Keratinocyte (primary cell): ENCODE results near the gene SHPK. TPM values are rescaled to one million over a fixed set of nuclear protein-coding genes. Genes with fewer than 3 reads are reported as not detected.
A peak's percentile ranks its signal among the peaks of the same experiment; 100 is the strongest.

Experiments used
- DNase-seq: peaks from one replicate; pipeline ENCODE4 v3.0.0-alpha.2; 2011; ENCODE audit warnings: low read depth, missing footprints, low spot score
- FAIRE-seq: peaks from 2 replicates; lab custom pipeline; 2011; peaks lifted over from hg19 to GRCh38; lab: Jason Lieb, UNC
- H2AFZ ChIP-seq: 2 replicates; pipeline ENCODE4 v1.6.0; 2012; ENCODE audit warnings: low read length, control low read depth, inconsistent platforms; ENCODE audit not compliant: control insufficient read depth
- H3K27ac ChIP-seq: 2 replicates; pipeline ENCODE4 v1.5.1; 2011; ENCODE audit warnings: low read length; ENCODE audit not compliant: control insufficient read depth, insufficient read depth
- H3K27me3 ChIP-seq: 3 replicates; pipeline ENCODE4 v1.6.0; 2011; ENCODE audit warnings: low read length; ENCODE audit not compliant: control insufficient read depth, insufficient read depth; ENCODE audit errors: extremely low read depth
- H3K36me3 ChIP-seq, 2 experiments: 2 replicates in 1 of 2; 3 replicates in 1 of 2; pipeline ENCODE4 v1.5.1; 2011; ENCODE audit warnings: low read length in 2 of 2, mild to moderate bottlenecking in 1 of 2; ENCODE audit not compliant: control insufficient read depth in 2 of 2, insufficient read depth in 2 of 2; ENCODE audit errors: extremely low read depth in 1 of 2
- H3K4me1 ChIP-seq: 3 replicates; pipeline ENCODE4 v1.5.1; 2011; ENCODE audit warnings: low read length; ENCODE audit not compliant: control insufficient read depth, insufficient read depth; ENCODE audit errors: extremely low read depth
- H3K4me2 ChIP-seq: 3 replicates; pipeline ENCODE4 v1.6.0; 2011; ENCODE audit warnings: low read depth, low read length; ENCODE audit not compliant: control insufficient read depth, insufficient read depth; ENCODE audit errors: extremely low read depth
- H3K4me3 ChIP-seq, 3 experiments: fragments of 200-600 bp in 1 of 3; sonication (generic) in 1 of 3; 2 replicates in 2 of 3; 3 replicates in 1 of 3; pipeline ENCODE4 v1.5.1; 2011 to 2016; ENCODE audit warnings: low read length in 3 of 3, mild to moderate bottlenecking in 3 of 3, control low read depth in 2 of 3, inconsistent platforms in 1 of 3, low read depth in 1 of 3, mixed read lengths in 1 of 3, mixed run types in 1 of 3, moderate library complexity in 1 of 3; ENCODE audit not compliant: control insufficient read depth in 2 of 3, insufficient read depth in 2 of 3; ENCODE audit errors: extremely low read depth in 1 of 3
- H3K79me2 ChIP-seq: 2 replicates; pipeline ENCODE4 v1.6.0; 2012; ENCODE audit warnings: low read length; ENCODE audit not compliant: control insufficient read depth, insufficient read depth
- H3K9ac ChIP-seq: 3 replicates; pipeline ENCODE4 v1.6.0; 2011; ENCODE audit warnings: low read length; ENCODE audit not compliant: control insufficient read depth, insufficient read depth; ENCODE audit errors: extremely low read depth
- H3K9me1 ChIP-seq: 3 replicates; pipeline ENCODE4 v1.6.0; 2011; ENCODE audit warnings: low read length; ENCODE audit not compliant: control insufficient read depth, insufficient read depth; ENCODE audit errors: extremely low read depth
- H3K9me3 ChIP-seq: 2 replicates; pipeline ENCODE4 v1.5.1; 2012; ENCODE audit warnings: low read depth, low read length; ENCODE audit not compliant: control insufficient read depth
- H4K20me1 ChIP-seq: 3 replicates; pipeline ENCODE4 v1.6.0; 2011; ENCODE audit warnings: low read length; ENCODE audit not compliant: control insufficient read depth, insufficient read depth; ENCODE audit errors: extremely low read depth
- CTCF ChIP-seq, 3 experiments: IDR thresholded peaks in 1 of 3; conservative IDR thresholded peaks in 1 of 3; optimal IDR thresholded peaks in 1 of 3; 2 replicates in 2 of 3; 3 replicates in 1 of 3; pipeline versions ENCODE3 to v1.5.1; 2011; ENCODE audit warnings: low read length in 3 of 3, mild to moderate bottlenecking in 3 of 3, moderate library complexity in 2 of 3, control low read depth in 1 of 3, inconsistent platforms in 1 of 3; ENCODE audit not compliant: insufficient read depth in 2 of 3; ENCODE audit errors: extremely low read depth in 1 of 3
- EZH2 ChIP-seq: IDR thresholded peaks from one replicate; pipeline ENCODE4 v1.6.1; 2012; ENCODE audit warnings: inconsistent platforms, mild to moderate bottlenecking, low read length, moderate library complexity
- dilution Hi-C: fragments of 300-500 bp; cut with MboI; formaldehyde crosslinking; loops from one replicate; pipeline ENCODE4 v1.7.0; 2020; ENCODE audit warnings: low sequenced_read_pairs; ENCODE audit not compliant: extremely low pct_ligation_motif_present
- polyA plus RNA-seq, 5 experiments: library from polyadenylated mRNA; depleted of rRNA in 3 of 5; stranded (reverse) in 3 of 5; stranded (forward) in 1 of 5; unstranded in 1 of 5; fragments of >200 nt; gene quantifications; 1 replicate in 1 of 5; 2 replicates in 3 of 5; 3 replicates in 1 of 5; pipeline versions ENCODE4 v1.2.1 to v1.2.3, GENCODE V29; 2011 to 2012; ENCODE audit warnings: missing spikeins in 2 of 5, low read depth in 1 of 5, low replicate concordance in 1 of 5

SHPK gene
- polyA plus RNA-seq, 1 donor (not counting 4 experiments of a cell fraction or from before 2014, with no cell fraction given) = 9.2 TPM

- peak; percentile 29 for FAIRE-seq
- peak overlapping the region; percentile 96 to 99 (median 98) for H3K4me3 ChIP-seq
- H3K9me3 ChIP-seq = no peaks in the 10 kb centered on the region
- dilution Hi-C loops = no loop called here
- TF ChIP-seq EZH2 = no peak
- peak in 1 of 3 experiments; percentile 29 for TF ChIP-seq CTCF (optimal IDR thresholded peaks at IDR 0.05 in 1 of 3, IDR thresholded peaks at IDR 0.05 in 1 of 3, conservative IDR thresholded peaks at IDR 0.05 in 1 of 3; ENCODE audit: extremely low read depth in 1 of 3, insufficient read depth in 2 of 3, low read length in 3 of 3)
- H3K27ac ChIP-seq = peak overlapping the region; percentile 88
- no peak for DNase-seq
- no peaks in the 10 kb centered on the region for H3K27me3 ChIP-seq
- peaks cover 5% of the 10 kb centered on the region for H3K9me1 ChIP-seq
- peaks cover 12% of the 10 kb centered on the region for H4K20me1 ChIP-seq
- peak overlapping the region; percentile 96 for H3K9ac ChIP-seq
- peaks cover 21 to 31% of the 10 kb centered on the region in 2 experiments for H3K36me3 ChIP-seq
- H3K79me2 ChIP-seq = peaks cover 50% of the 10 kb centered on the region
- no peak overlapping the region for H2AFZ ChIP-seq
- peaks cover 30% of the 10 kb centered on the region for H3K4me1 ChIP-seq
- H3K4me2 ChIP-seq = peak overlapping the region; percentile 100
Observed at GRCh38 chr17:3667366-3668278, 31.6 kb upstream of the SHPK start.

GRCh38 chr17:3666516-3666915 is 30.5 kb upstream of the SHPK start:
- Histone ChIP-seq H3K36me3 (peaks cover 22 to 30% of the 10 kb centered on the region in 2 experiments), H3K9me1 (peaks cover 5% of the 10 kb centered on the region), H3K27ac (peak overlapping the region; percentile 88), H3K4me2 (peak overlapping the region; percentile 100), H3K27me3 (no peaks in the 10 kb centered on the region), H3K9me3 (no peaks in the 10 kb centered on the region), H4K20me1 (peaks cover 12% of the 10 kb centered on the region), H3K79me2 (peaks cover 50% of the 10 kb centered on the region), H3K4me1 (peaks cover 30% of the 10 kb centered on the region), H2AFZ (no peak overlapping the region), H3K4me3 (peak overlapping the region; percentile 96 to 99 (median 98)), H3K9ac (peak overlapping the region; percentile 41)
- FAIRE-seq (peak; percentile 82), DNase-seq (no peak)
- no peak for TF ChIP-seq CTCF (optimal IDR thresholded peaks at IDR 0.05 in 1 of 3, IDR thresholded peaks at IDR 0.05 in 1 of 3, conservative IDR thresholded peaks at IDR 0.05 in 1 of 3; ENCODE audit: extremely low read depth in 1 of 3, insufficient read depth in 2 of 3, low read length in 3 of 3)
- TF ChIP-seq EZH2 = no peak
- dilution Hi-C loops = no loop called here
